Activated CD4-positive, alpha-beta T cell treated with anti-CD3 and anti-CD28 coated beads, Interleukin-2, amount 10 ng/mL, durations not matched to agents 7 days and 5 days (primary cell): ENCODE results near the gene CREB5. TPM values are rescaled to one million over a fixed set of nuclear protein-coding genes. Genes with fewer than 3 reads are reported as not detected.

Experiments used
- CTCF ChIA-PET: fragments of 350-600 bp; sonication (Branson Sonifier 250); formaldehyde crosslinking; loops from one replicate; lab custom pipeline; 2021; ENCODE audit warnings: antibody characterized with exemption; lab: Charles Lee
- POLR2A ChIA-PET: fragments of 350-600 bp; sonication (Branson Sonifier 250); formaldehyde crosslinking; loops from one replicate; lab custom pipeline; 2021; ENCODE audit warnings: antibody characterized with exemption; lab: Charles Lee
- DNase-seq: peaks from one replicate; pipeline ENCODE4 v3.0.0-alpha.2; 2020
- H3K27ac Mint-ChIP-seq: one replicate; pipeline ENCODE4 v1.8.0; 2021; ENCODE audit warnings: mild to moderate bottlenecking, moderate library complexity, mixed read lengths
- H3K27me3 Mint-ChIP-seq: one replicate; pipeline ENCODE4 v1.8.0; 2021; ENCODE audit warnings: mixed read lengths
- H3K36me3 Mint-ChIP-seq: one replicate; pipeline ENCODE4 v1.8.0; 2021; ENCODE audit warnings: low read depth, mixed read lengths
- H3K4me1 Mint-ChIP-seq: one replicate; pipeline ENCODE4 v1.8.0; 2021; ENCODE audit warnings: mixed read lengths
- H3K4me3 Mint-ChIP-seq: one replicate; pipeline ENCODE4 v1.8.0; 2021; ENCODE audit warnings: mild to moderate bottlenecking, moderate library complexity, mixed read lengths
- H3K9me3 Mint-ChIP-seq: one replicate; pipeline ENCODE4 v1.8.0; 2021; ENCODE audit warnings: mixed read lengths
- total RNA-seq, 2 experiments: library from RNA; stranded (reverse); gene quantifications; one replicate each; pipeline ENCODE4 v1.2.3, GENCODE V29; 2021

Gene CREB5
- total RNA-seq, 2 experiments from 2014 or later = not detected

DNA sequence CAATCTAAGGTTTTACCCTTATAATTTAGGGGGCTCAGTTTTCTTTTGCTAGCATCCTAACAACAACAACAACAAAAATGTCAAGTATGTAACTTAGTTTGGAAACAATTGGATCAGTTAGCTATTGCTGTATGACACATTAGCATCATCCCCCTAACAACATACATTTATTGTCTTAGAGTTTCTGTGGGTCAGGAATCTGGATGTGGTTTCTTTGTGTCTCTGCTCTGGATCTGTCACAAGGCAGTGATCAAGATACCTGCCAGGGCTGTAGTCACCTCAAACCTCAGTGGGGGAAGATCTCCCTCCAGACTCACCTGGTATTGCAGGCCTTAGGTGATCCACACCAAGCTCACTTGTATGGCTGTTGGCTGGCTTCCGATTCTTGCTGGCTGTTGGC, 18.3 kb downstream of the CREB5 start:
- Mint-ChIP-seq H3K27me3 (peaks cover 39% of the 10 kb centered on the region), H3K4me1 (no peaks in the 10 kb centered on the region), H3K4me3 (no peak overlapping the region), H3K9me3 (no peaks in the 10 kb centered on the region), H3K36me3 (no peaks in the 10 kb centered on the region), H3K27ac (no peak overlapping the region)
- no peak for DNase-seq
- ChIA-PET POLR2A (no interaction called here), CTCF (no interaction called here)

DNA sequence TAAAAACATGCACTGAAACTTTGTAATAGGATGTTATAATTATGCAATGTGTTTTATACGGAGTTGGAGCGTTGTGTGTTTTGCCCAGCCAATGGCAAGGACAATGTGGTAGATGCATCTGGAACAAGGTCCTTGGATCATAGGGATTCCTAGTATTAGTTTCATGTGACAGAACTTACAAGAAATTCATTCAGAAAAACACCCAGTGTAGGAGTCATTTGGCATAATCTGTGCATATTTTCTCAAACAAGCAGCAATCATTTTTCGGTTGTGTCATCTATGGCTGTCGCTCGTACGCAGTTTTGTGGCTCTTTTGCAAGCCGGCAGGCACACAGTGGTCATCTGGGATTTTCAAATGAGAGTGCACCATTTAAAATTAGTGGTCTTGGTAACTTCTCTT, 19.8 kb downstream of the CREB5 start:
- H3K4me1 Mint-ChIP-seq = no peaks in the 10 kb centered on the region
- no peaks in the 10 kb centered on the region for H3K36me3 Mint-ChIP-seq
- POLR2A ChIA-PET = no interaction called here
- no peak overlapping the region for H3K27ac Mint-ChIP-seq
- H3K27me3 Mint-ChIP-seq = peaks cover 45% of the 10 kb centered on the region
- CTCF ChIA-PET = interaction anchor here (0.8 kb wide), 1 partner anchor 23 kb away, joined by 5 read pairs; no protein-coding TSS in a partner anchor
- DNase-seq = no peak
- H3K9me3 Mint-ChIP-seq = no peaks in the 10 kb centered on the region
- H3K4me3 Mint-ChIP-seq = no peak overlapping the region

DNA sequence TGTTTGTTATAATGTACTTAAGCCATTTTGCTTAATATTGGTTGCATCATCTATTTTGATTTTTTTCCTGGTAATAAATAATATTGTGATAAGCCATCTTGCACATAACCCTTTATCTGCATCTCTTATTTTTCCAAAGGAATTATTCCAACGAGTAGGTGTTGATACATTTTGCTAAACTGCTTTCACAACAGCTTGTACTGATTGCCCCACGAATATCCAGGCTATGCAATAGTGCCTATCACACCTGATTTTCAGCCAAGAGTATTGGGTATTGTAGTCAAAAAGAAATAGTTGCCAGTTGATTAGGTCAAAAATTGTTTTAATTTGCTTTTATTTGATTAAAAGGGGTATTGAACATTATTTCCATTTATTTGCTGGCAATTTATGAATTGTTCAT, 20.7 kb downstream of the CREB5 start:
- no peaks in the 10 kb centered on the region for H3K9me3 Mint-ChIP-seq
- ChIA-PET CTCF (interaction anchor here (0.8 kb wide), 1 partner anchor 22 kb away, joined by 5 read pairs; no protein-coding TSS in a partner anchor), POLR2A (no interaction called here)
- no peak overlapping the region for H3K4me3 Mint-ChIP-seq
- H3K36me3 Mint-ChIP-seq = no peaks in the 10 kb centered on the region
- H3K4me1 Mint-ChIP-seq = no peaks in the 10 kb centered on the region
- peaks cover 48% of the 10 kb centered on the region for H3K27me3 Mint-ChIP-seq
- DNase-seq = no peak
- no peak overlapping the region for H3K27ac Mint-ChIP-seq

DNA sequence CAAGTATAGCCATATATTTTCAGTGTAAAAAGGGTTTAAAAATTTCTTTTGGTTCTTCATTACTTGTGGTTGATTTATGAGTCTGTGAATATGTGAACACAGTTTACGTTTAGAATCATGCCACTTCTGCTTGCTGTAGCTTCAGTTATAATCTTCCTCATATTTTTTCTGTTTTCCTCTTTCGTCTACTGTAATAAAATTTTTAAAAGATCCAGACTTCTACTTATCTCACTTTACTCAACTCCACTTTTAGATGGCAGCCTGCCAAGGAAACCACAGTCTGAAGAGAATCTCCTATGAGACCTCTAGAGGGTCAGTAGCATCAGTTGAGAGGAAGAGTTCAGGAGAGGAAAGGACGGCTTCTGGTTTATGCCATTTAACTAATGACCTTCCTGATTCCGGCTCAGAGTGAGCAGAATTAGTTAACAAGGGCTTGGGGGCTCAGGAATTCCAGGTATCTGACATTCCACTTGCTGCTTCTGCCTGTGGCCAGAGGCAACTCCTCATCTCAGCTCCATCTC, 21.4 kb downstream of the CREB5 start:
- no peak overlapping the region for H3K4me3 Mint-ChIP-seq
- CTCF ChIA-PET = no interaction called here
- H3K9me3 Mint-ChIP-seq = no peaks in the 10 kb centered on the region

DNA sequence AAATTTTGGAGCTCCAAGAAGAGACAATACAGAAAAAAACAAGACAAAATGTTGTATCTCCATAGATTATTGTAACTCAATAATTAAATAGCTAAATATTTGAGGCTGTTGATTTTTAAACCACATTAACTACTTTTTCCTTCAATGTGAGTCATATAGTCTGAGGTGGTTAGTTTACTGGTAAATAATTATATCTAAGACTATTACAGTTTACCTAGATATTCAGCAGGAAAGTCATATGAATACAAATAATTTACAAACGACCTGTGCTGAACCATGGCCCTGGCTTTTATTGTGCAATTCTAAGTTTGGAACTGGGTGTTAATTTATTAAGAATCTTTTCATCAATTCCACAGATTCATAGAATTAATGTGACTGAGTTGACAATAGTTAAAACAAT, 22.2 kb downstream of the CREB5 start:
- DNase-seq = no peak
- Mint-ChIP-seq H3K9me3 (no peaks in the 10 kb centered on the region), H3K36me3 (no peaks in the 10 kb centered on the region), H3K27ac (no peak overlapping the region), H3K4me1 (no peaks in the 10 kb centered on the region), H3K27me3 (peaks cover 55% of the 10 kb centered on the region), H3K4me3 (no peak overlapping the region)
- ChIA-PET POLR2A (no interaction called here), CTCF (no interaction called here)

More for the DNA sequence above, 21.4 kb downstream of the CREB5 start:
- Mint-ChIP-seq H3K27ac (no peak overlapping the region), H3K36me3 (no peaks in the 10 kb centered on the region), H3K4me1 (no peaks in the 10 kb centered on the region), H3K27me3 (peaks cover 49% of the 10 kb centered on the region)
- POLR2A ChIA-PET = no interaction called here
- DNase-seq = no peak

DNA sequence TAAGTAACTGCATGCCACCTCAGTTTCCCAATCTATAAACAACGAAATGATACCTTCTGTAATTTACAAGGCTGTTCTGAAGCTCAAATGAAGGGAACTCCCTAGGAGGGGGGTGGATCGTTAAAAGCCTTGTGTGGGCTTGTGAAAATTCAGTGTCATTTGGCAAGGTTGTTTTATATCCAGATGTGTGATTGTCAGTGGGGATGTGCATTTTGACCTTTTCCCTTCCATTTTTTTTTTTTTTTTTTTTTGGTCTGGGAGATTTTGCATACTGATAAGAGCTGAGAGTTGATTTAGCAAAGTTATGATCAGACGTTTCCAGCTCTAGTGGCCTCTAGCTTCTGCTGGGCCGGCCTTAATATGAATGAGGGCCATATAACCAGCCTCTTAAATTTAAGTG, 22.8 kb downstream of the CREB5 start:
- Mint-ChIP-seq H3K4me3 (no peak overlapping the region), H3K27ac (no peak overlapping the region), H3K4me1 (no peaks in the 10 kb centered on the region), H3K36me3 (no peaks in the 10 kb centered on the region), H3K9me3 (no peaks in the 10 kb centered on the region), H3K27me3 (peaks cover 50% of the 10 kb centered on the region)
- CTCF ChIA-PET = no interaction called here
- POLR2A ChIA-PET = no interaction called here
- DNase-seq = no peak

DNA sequence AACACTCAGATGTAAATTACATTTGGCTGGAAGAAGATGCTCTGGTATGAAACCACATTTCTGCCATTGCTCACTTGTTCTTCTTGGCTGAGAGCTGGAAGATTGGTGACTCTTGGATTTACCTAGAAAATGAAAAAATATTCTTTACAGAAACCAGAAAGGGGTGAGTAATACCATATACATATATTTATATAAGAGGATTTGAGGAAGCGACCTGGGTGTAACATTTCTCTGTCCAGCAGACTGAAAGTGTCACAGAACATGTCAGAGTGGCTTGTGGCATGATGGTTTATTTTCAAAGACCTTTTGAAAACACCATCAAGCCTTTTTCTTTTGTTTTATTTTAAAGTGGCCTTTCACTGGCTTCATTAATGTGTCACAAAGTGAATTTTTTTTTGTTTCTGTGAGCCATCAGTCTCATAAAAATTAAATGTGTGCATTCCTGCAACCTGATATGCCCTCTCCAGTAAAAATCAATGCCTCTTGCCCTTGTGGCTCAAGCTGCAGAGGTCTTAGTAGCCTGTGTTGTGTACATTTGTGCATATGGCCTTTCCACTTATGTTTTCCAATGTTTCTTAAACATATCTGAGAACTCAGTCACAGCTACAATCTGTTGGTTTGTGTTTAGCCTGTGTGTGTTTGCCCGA, 23.5 kb downstream of the CREB5 start:
- Mint-ChIP-seq H3K4me3 (no peak overlapping the region), H3K27ac (no peak overlapping the region), H3K4me1 (no peaks in the 10 kb centered on the region), H3K27me3 (peaks cover 52% of the 10 kb centered on the region), H3K9me3 (no peaks in the 10 kb centered on the region), H3K36me3 (no peaks in the 10 kb centered on the region)
- CTCF ChIA-PET = no interaction called here
- no peak for DNase-seq
- POLR2A ChIA-PET = no interaction called here

DNA sequence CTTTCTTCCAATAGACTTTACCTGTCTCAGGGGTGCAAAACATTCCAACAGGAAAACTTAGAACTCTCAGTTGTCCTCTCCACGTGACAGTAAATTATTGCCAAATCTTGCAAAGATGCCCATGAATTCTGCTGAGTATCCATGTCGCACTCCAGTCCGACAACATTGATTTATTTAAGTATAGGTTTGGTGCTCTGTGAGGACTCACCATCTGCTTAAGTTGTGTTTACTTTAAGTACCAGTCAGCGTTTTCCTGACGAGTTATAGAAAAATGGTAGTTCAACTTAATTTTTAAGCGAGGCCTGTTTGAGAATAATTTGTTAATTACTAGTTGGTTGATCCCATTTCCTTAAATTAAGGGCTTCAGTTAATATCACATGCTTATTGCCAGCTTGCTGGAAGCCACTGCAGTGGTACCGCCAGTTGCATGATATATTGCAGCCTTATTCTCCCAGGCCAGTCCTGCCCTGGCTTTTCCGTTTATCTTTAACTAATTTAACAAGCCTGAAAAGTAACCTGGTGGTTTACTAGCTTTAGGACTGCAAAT, 27.8 kb downstream of the CREB5 start:
- Mint-ChIP-seq H3K9me3 (no peaks in the 10 kb centered on the region), H3K27ac (no peak overlapping the region), H3K36me3 (no peaks in the 10 kb centered on the region), H3K27me3 (peaks cover 32% of the 10 kb centered on the region), H3K4me1 (no peaks in the 10 kb centered on the region), H3K4me3 (no peak overlapping the region)
- CTCF ChIA-PET = no interaction called here
- POLR2A ChIA-PET = no interaction called here
- DNase-seq = no peak

DNA sequence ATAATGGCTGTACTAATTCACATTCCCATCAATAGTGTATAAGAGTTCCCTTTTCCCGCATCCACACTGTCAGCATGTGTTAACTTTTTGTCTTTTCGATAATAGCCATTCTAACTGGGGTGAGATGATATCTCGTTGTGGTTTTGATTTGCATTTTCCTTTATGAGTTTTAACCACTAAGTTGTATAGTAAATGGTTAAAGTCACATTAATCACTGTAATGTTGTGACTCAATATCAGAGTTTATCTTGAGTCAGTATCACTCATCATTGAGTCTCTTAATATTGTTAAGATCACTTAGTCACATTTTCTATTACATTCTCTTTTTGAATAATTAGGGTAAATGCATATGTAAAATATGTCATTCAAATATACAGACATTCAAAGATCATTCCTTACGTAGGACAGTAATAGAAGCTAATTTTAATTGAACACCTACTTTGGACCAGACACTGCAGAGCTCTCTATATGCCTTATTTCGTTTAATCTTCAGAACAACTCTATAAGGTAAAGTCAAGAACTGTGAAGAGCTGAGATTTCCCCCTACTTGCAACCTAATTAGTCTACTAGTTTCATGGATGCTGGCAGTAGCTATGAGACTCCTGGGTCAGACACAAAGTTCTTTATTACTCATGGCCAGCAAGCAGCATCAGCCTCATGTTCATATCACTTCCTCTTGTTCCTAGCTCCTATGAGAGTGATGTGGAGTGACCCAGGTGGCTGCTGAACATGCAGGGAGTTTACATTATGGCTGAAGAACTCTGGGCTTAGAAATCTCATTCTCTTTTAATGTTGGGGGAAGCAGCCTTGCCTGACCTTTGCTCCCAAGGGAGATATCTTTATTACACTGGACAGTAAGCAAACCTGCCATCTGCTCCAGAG, 30.5 kb downstream of the CREB5 start:
- Mint-ChIP-seq H3K4me3 (no peak overlapping the region), H3K4me1 (no peaks in the 10 kb centered on the region), H3K9me3 (no peaks in the 10 kb centered on the region), H3K27ac (no peak overlapping the region), H3K36me3 (no peaks in the 10 kb centered on the region), H3K27me3 (peaks cover 19% of the 10 kb centered on the region)
- no peak for DNase-seq
- ChIA-PET POLR2A (no interaction called here), CTCF (no interaction called here)

DNA sequence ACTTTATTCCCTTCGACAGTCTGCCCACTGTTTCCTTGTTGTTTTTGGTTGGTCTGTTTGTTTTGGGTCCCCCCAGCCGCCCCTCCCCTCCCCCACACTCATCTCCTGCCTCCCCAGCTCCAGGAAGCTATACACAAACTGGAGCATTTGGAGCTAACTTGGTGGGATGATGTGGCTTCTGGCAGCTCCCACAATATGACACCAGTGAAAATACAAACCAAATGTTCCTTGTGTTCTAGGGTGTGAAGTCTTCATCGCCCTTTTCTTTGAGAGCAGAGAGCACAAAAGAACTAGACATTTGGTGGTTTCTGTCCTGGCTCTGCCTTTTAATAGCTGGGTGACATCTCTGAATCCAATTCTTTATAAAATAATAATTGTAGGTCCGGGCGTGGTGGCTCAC, 33.8 kb downstream of the CREB5 start:
- H3K27me3 Mint-ChIP-seq = peaks cover 12% of the 10 kb centered on the region
- no peaks in the 10 kb centered on the region for H3K36me3 Mint-ChIP-seq
- no peaks in the 10 kb centered on the region for H3K9me3 Mint-ChIP-seq
- DNase-seq = no peak
- H3K4me1 Mint-ChIP-seq = no peaks in the 10 kb centered on the region
- no peak overlapping the region for H3K4me3 Mint-ChIP-seq
- no peak overlapping the region for H3K27ac Mint-ChIP-seq
- ChIA-PET CTCF (interaction anchor here (0.6 to 0.9 kb wide), 2 partner anchors 68 to 237 kb away, joined by 3 to 5 read pairs; no protein-coding TSS in a partner anchor), POLR2A (no interaction called here)

DNA sequence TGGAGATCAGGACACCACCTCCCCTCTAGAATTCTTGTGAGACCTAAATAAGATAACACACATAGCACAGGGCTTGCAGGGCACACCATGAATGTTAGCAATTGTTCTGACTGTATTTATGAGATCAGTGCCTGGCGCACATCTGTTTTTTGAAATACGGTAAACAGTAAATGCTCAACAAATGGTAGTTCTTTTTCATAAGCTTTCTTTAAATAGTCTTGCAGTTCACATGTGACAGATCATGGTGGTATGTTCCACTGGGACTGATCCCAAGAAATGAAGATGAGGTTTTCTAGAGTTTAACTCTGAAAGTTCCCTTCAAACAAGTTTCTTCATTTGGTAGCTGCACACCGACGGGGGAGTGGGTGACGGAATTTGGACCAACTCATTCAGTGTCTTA, 34.8 kb downstream of the CREB5 start:
- ChIA-PET POLR2A (no interaction called here), CTCF (interaction anchor here (0.6 kb wide), 1 partner anchor 238 kb away, joined by 5 read pairs; no protein-coding TSS in a partner anchor)
- Mint-ChIP-seq H3K36me3 (no peaks in the 10 kb centered on the region), H3K27ac (no peak overlapping the region), H3K27me3 (peaks cover 9% of the 10 kb centered on the region), H3K4me1 (no peaks in the 10 kb centered on the region), H3K4me3 (no peak overlapping the region), H3K9me3 (no peaks in the 10 kb centered on the region)
- DNase-seq = no peak

DNA sequence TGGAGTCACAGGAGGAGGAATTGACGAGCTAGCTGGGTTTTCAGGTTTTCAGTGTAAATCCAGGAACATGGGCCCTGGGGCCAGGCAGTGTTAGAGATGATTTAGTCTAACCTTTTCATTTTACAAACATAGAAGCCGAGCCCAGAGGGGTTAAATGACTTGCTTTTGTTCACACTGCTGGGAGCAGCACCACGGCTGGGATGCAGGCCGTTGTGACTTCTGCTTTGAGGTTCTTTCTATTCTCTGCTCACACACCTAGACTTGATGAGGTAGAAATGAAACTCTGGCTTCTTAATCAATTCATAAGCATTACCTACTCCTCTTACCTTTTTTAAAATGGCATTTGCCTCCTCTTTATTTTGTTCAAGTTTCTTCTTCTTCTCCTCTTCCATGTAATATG, 36.4 kb downstream of the CREB5 start:
- Mint-ChIP-seq H3K27ac (no peak overlapping the region), H3K4me1 (no peaks in the 10 kb centered on the region), H3K9me3 (no peaks in the 10 kb centered on the region), H3K36me3 (no peaks in the 10 kb centered on the region), H3K27me3 (peaks cover 8% of the 10 kb centered on the region), H3K4me3 (no peak overlapping the region)
- no peak for DNase-seq
- ChIA-PET POLR2A (no interaction called here), CTCF (no interaction called here)

DNA sequence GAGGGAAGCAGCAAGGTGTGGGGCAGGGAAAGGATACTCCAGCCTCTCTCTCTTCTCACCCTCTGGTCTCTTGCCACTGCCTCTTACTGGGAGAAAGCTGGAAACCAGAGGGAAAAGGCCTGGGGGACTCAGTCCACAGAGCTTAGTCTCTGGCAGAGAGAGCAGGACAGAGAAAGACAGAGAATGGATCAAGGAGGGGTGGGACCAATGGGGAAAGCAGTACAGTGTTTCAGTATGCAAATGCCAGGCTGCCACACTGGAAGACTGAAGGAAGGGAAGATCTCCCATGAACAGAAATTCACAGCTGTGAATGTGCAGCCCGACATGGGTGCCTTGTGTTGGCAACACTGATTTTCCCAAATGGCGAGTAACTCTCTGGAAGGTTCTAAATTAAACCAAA, 40.4 kb downstream of the CREB5 start:
- Mint-ChIP-seq H3K9me3 (no peaks in the 10 kb centered on the region), H3K4me3 (no peak overlapping the region), H3K4me1 (no peaks in the 10 kb centered on the region), H3K36me3 (no peaks in the 10 kb centered on the region), H3K27me3 (peaks cover 8% of the 10 kb centered on the region), H3K27ac (no peak overlapping the region)
- POLR2A ChIA-PET = no interaction called here
- CTCF ChIA-PET = no interaction called here
- DNase-seq = no peak
